NCI-H460 (cell line): ENCODE measurements around the gene DHRS9. TPM values are rescaled to one million over a fixed set of nuclear protein-coding genes. Genes with fewer than 3 reads are reported as not detected.
A peak's percentile ranks its signal among the peaks of the same experiment; 100 is the strongest.
"Not testable (repeated sequence)": the region's sequence is repeated elsewhere in the genome, so short reads cannot be mapped to it uniquely, and the experiment has no call there.

Experiments
- DNase-seq: peaks from one replicate; pipeline ENCODE4 v3.0.0-alpha.2; 2016; ENCODE audit warnings: low read depth; ENCODE audit errors: extremely low read depth
- polyA plus RNA-seq: library from polyadenylated mRNA; depleted of rRNA; stranded (reverse); fragments of >200 nt; gene quantifications from 2 replicates; pipeline ENCODE4 v1.2.3, GENCODE V29; 2014; cell fraction: nucleus; rRNA removed
- total RNA-seq: library from RNA; depleted of rRNA; stranded (reverse); fragments of >200 nt; shearing (Covaris generic); gene quantifications from 2 replicates; pipeline ENCODE4 v1.2.3, GENCODE V29; 2014; rRNA removed

DHRS9 gene
- not detected in 2 replicates for total RNA-seq
- polyA plus RNA-seq: not detected in 2 replicates

- DNase-seq: peak; percentile 40
Measured at GRCh38 chr2:169069341-169069740, at the start of gene DHRS9. TSS of gene DHRS9 (plus strand) at chr2:169069563. CDS start at chr2:169081582, 12,019 bp downstream.

GRCh38 chr2:169023161-169023560 is 46.2 kb upstream of the DHRS9 start:
- no peak for DNase-seq

- DNase-seq: no peak
Measured at GRCh38 chr2:169026056-169026455, 43.3 kb upstream of the DHRS9 start.

- no peak for DNase-seq
Measured at GRCh38 chr2:169027234-169027633, 42.1 kb upstream of the DHRS9 start.

GRCh38 chr2:169029341-169029740 is 40.0 kb upstream of the DHRS9 start:
- DNase-seq: no peak

- no peak for DNase-seq
Measured at GRCh38 chr2:169031202-169031601, 38.2 kb upstream of the DHRS9 start, which contains the start of gene ABCB11. TSS of gene ABCB11 (minus strand) at chr2:169031324. CDS start at chr2:169018125, 13,199 bp downstream.

- no peak for DNase-seq
Measured at GRCh38 chr2:169034256-169034655, 35.1 kb upstream of the DHRS9 start.

- DNase-seq: no peak
Measured at GRCh38 chr2:169034984-169035544, 34.3 kb upstream of the DHRS9 start.

GRCh38 chr2:169035887-169036286 is 33.5 kb upstream of the DHRS9 start:
- DNase-seq: no peak

GRCh38 chr2:169036736-169037440 is 32.5 kb upstream of the DHRS9 start:
- no peak for DNase-seq

GRCh38 chr2:169038338-169038757 is 31.0 kb upstream of the DHRS9 start:
- DNase-seq: no peak

- no peak for DNase-seq
Measured at GRCh38 chr2:169039702-169040101, 29.7 kb upstream of the DHRS9 start.

GRCh38 chr2:169041594-169041993 is 27.8 kb upstream of the DHRS9 start:
- no peak for DNase-seq

- DNase-seq: no peak
Measured at GRCh38 chr2:169042856-169043255, 26.5 kb upstream of the DHRS9 start.

- DNase-seq: no peak
Measured at GRCh38 chr2:169046440-169047151, 22.8 kb upstream of the DHRS9 start.

GRCh38 chr2:169047256-169048250 is 21.8 kb upstream of the DHRS9 start:
- no peak for DNase-seq

- no peak for DNase-seq
Measured at GRCh38 chr2:169049142-169049541, 20.2 kb upstream of the DHRS9 start.

- peak; percentile 19 for DNase-seq
Measured at GRCh38 chr2:169050476-169051240, 18.7 kb upstream of the DHRS9 start.

- not testable (repeated sequence) for DNase-seq
Measured at GRCh38 chr2:169054575-169054974, 14.8 kb upstream of the DHRS9 start.

GRCh38 chr2:169064199-169064598 is 5.2 kb upstream of the DHRS9 start:
- not testable (repeated sequence) for DNase-seq
